HG03439 (cell line): ENCODE data around the gene SULT1A2.
"Not testable (repeated sequence)": the region's sequence is repeated elsewhere in the genome, so short reads cannot be mapped to it uniquely, and the experiment has no call there.

Source experiments
- ATAC-seq: cut with Tn5 transposase; IDR thresholded peaks from one replicate; pipeline ENCODE4 v1.9.1; 2021; ENCODE audit warnings: mild to moderate bottlenecking, moderate library complexity; ENCODE audit not compliant: unreplicated experiment

Gene SULT1A2

DNA sequence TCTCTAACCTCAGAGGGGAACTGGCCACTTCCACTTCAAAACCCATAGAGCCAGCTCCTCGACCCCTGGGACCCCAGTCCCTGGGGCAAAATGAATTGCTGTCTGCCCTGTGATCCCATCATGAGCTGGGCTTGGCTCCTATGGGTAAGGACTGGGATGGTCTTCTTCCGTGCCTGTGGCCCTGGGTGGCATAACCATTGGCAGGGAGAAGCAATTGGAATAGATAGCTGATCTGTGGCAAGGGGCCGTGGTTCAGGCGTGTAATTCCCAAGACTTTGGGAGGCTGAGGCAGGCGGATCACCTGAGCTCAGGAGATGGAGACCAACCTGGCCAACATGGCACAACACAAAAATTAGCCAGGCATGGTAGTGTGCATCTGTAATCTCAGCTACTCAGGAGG lies 4.3 kb downstream of the SULT1A2 start:
- ATAC-seq, result no peak

DNA sequence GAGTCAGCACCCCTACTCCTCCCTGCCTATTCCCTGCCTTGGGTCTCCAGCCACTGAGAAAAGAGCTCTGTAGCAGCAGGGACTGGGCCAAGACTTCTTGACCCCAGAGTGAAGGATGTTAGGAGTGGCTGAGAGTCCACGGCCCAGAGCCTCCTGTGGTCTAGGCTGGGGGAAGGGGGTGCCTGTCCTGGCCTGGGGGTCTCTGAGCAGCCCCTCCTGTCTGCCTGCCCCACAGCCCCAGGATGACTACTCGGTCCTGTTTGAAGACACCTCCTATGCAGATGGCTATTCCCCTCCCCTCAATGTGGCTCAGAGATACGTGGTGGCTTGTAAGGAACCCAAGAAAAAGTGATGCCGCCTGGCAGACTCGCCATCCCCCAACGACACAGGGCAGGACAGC lies 5.5 kb downstream of the SULT1A2 start:
- no peak for ATAC-seq

DNA sequence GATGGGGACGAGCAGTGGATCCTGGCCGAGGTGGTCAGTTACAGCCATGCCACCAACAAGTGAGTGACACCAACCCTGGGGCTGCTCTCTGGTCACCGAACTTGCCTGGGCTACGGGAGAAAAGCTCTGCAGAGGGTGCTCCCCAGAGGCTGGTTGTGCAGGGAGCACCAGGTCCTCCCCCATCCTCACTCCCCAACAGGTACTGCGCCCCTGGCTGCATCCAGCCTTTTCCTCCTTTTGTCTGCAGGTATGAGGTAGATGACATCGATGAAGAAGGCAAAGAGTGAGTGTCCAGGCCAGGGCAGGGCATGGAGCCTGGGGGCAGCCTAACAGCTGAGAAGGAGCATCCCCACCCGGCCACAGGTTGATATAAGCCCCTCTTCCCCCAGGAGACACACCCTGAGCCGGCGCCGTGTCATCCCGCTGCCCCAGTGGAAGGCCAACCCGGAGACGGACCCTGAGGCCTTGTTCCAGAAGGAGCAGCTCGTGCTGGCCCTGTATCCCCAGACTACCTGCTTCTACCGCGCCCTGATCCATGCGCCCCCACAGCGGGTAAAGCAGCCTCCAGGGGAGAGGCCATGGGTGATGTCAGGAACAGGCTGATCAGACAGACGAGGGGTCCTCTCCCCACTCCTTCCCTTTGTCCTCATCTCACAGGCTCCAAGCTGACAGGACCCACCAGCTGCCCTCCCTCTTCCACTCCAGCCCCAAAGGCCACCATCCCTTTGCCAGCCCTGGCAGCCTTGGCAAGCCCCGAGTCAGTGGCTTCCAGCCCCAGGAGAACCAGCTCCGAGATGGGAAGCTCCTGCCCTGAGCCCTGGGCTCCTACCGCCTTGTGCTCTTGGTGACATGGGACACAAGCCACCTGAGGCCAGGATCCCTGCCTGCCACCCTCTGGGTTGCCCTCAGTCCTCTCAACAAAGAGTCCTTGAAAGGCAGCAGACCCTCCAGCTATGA lies 6.2 kb downstream of the SULT1A2 start:
- no peak for ATAC-seq

DNA sequence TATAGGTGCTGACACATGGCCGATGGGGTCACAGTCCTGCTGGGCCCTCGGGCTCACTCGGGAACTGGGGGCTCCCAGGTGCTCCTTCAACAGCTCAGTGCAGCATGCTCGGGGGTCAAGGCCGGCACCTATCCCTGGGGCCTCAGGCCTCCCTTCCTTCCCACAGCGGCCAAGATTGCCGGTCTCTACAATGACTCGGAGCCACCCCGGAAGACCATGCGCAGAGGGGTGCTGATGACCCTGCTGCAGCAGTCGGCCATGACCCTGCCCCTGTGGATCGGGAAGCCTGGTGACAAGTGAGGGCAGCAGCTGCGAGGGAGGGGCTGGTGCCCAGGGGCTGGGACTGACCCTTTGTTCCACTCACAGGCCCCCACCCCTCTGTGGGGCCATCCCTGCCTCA lies 6.9 kb downstream of the SULT1A2 start:
- ATAC-seq, result no peak

DNA sequence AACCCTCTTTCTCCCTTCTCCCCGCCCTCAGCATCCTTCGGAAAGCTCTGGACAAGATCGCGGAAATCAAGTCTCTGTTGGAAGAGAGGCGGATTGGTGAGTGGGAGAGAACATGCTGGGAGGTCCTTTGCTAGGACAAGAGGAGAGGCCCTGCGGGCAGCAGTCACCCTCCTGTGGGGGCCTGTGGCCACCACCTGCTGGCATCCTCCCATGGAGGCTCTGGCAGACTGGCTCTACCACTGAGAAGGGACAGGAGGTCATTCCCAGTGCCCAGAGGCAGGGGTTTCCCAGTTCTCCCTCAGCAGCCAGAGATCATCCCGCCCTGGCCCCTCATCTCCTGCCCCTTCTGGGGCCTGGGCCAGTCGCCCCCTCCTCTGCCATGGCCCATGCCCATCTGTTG lies 7.8 kb downstream of the SULT1A2 start:
- no peak for ATAC-seq

DNA sequence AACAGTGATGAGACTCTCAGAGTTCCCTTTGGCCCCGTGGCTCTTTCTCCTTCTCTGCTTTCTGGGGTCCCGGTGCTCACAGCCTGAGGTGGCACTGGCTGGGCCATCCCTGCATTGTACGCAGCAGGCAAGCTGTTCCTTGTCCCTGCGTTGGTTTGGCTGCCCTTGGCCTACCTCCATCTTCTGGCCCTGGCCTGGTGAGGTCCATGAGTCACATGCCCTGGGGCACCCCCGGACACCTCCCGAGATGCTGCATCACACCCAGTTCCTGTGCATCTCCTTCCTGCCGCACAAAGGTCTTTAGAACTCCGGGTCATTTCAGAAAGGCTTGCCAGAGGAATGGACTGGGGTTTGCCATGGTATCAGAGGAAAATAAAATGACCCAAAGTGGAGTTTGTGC lies 9.5 kb downstream of the SULT1A2 start:
- ATAC-seq, result no peak

DNA sequence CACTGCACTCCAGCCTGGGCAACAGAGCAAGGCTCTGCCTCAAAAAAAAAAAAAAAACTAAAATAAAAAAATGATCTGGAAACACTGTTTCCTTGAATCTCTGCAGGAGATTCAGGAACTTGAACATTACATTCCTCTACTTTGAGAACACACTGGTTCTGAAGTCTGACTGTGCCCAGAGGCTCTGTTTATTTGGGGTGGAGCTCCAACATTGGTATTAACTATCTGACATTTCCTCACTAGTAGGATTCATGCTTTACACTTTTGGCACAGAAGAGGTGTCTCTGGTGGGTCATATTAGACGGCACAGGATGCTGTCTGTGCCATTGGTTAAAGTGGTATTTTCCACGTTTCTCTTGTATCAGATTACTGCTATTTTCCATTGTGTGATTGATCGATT lies 10.4 kb downstream of the SULT1A2 start:
- no peak for ATAC-seq

DNA sequence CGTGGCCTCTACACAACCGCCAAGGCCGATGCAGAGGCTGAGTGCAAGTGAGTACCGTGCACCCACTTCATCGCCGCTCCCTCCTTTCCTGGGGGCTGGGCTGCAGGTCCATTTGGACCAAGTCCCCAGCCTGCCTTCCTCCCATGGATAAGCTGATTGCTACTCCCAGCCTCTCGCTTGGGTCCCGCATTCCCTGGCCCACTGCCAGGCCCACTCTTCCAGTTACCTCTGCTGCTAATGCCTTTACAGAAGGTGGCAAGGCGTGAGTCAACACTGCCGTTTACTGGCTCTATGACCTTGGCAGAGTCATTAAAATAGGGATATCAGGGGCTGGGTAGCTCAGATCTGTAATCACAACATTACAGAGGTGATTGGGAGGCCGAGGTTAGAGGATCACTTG lies 11.2 kb downstream of the SULT1A2 start:
- ATAC-seq, result no peak

DNA sequence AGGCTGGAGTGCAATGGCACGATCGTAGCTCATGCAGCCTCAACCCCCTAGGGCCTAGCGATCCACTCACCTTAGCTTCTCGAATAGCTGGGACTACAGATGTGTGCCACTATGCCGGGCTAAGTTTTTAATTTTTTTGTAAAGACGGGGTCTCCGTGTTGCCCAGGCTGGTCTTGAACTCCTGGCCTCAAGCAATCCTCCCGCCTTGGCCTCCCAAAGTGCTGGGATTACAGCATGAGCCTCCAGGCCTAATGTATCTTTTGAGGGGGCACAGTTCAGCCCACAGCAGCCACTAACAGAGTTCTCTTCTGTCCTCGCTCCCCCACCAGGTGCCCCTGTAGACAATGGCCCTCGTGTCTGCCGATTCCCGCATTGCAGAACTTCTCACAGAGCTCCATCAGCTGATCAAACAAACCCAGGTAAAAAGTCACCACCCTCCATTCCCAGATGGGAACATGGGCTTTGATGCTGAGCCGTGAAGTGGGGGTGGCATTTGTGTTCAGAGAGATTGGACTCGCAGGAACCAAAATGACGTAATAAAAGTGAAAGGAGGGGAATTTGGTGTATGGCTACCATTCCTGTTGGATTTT lies 16.0 kb downstream of the SULT1A2 start:
- no peak for ATAC-seq

DNA sequence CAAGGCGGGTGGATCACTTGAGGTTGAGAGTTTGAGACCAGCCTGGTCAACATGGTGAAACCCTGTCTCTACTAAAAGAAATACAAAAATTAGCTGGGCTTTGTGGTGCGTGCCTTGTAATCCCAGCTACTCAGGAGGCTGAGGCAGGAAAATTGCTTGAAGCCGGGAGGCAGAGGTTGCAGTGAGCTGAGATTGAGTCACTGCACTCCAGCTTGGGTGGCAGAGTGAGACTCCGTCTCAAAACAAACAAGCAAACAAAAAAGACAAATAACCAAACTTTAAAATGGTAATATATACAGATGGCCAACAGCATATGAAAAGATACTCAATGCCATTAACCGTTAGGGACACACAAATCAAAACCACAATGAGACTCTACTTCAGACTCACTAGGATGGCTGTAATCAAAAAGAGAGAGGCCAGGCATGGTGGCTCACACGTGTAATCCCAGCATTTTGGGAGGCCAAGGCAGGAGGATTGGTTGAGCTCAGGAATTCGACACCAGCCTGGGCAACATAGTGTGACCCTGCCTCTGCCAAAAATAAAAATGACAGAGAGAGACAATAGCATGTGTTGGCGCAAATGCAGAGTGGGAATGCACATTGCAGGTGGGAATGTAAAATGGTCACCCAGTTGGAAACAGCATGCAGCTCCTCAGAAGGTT lies 21.3 kb downstream of the SULT1A2 start:
- ATAC-seq, result no peak

DNA sequence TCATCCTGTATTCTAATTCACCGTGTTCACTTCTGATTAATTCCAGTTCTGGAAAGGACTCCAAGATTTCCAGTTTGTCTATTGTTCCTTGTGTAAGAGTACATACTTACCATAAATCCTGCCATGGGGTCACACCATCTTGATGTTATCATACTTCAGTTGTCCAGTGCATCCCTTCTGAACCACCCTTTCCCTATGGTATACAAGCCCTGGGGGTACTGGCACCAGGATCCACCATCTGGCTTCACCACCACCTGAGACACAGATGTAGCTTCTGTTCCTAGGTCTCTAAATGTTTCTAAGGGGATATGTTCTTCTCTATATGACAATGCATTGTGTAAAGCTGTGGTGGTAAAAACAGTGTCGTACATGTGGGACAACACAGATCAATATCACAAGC lies 21.9 kb downstream of the SULT1A2 start:
- no peak for ATAC-seq

DNA sequence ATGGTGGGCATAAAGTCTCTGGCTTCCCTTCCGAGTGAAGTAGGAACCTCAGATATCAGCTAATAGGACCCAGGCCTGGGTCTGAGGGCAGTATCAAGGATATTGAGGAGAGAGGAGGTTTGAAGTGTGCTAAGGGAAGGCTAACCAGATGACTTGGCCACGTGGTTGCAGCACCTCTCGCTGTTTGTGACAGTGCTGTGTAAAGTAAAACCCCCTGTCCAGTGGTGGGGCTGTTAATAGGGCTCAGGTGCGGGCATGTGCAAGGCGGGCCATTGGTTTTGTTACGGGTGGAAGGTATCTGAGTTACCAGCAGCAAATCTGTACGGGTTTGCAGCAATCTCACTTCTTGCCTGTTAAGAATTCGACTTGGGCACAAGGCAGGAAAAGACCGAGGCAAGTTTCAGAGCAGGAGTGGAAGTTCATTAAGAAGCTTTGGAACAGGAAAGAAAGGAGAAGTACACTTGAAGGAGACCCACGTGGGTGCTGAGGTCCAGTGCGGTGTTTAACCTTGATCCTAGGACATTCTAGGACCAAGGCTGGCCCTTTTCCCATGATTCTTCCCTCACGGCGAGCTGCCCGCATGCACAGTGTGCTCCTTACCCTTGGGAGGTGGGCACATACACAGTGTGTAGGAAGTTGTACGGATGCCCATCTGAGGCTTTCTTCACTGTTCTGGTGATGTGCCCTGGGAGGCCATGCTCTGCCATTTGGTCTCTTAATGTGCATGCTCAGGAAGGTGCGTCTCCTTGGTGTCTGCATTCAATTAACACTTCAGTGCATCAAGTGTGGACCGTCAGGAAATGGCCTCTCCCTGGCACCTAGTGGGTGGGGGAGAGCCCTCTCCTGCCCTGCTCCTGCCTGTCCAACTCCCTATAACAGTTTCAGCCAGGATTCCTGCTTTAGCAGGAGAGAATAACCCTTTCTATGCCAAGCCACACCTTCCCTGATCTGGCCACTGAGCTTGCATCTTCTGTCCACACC lies 22.8 kb downstream of the SULT1A2 start:
- no peak for ATAC-seq

DNA sequence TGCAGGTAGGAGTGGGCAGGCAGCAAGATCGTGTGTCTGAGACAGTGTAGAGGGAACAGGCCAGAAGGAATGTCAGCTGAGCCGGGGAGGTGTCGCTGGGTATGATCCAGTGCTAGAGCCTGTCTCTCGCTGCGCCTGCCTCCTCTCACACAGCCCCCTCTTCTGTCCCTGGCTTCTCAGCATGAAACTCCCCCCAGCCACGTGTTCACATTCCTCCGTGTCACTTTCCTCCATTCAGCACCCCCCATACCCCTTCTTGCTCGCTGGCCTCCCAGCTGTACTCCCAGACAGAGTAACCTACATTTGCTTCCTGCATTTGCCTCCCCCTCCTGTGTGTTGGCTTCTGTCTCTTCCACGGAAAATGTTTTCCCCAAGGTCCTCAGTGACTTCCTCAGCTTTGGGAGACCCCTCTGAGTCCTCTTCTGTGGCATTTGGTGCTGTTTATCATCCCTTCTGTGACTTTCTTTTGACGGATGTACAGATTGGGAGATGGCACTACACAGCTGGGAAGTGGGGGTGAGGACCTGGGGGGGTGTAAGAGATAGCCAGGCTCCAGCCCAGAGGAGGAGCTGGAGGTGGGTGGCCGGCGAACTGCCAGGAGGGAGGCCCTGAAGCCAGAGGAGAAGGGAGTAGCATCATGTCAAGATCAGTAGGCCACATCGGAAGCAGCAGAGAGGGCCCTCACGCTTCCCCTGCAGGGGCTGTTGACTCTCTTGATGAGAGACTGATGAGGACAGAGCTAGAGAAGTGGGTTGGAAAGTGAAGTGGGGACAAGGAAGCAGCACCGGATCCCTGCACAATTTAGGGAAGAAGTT lies 23.9 kb downstream of the SULT1A2 start:
- no peak for ATAC-seq

DNA sequence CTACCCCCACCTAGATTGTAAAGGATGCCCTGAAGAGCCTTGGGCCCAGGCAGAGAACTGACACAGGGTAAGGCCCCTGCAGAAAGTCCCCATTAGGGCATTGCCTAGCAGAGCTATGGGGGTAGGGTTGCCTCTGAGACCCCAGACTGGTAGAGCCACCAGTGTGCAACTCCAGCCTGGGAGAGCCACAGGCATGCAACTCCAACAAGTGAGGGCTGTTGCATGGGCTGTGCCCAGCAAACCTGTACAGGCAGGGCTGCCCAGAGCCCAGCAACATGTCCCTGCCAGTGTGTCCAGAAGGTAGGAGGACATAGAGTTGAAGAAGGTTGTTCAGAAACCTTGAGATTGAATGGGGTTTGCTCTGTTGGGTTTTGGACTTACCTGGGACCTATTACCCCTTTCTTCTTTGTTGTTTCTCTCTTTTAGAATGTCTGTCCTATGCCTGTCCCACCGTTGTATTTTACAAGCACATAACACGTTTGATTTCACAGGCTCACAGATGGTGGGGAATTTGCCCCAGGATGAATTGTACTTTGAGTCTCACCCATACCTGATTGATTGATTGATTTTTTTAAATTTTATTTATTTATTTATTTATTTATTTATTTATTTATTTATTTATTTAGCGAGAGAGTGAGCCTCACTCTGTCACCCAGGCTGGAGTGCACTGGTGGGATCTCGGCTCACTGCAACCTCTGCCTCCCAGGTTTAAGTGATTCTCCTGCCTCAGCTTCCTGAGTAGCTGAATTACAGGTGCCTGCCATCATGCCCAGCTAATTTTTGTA lies 26.7 kb downstream of the SULT1A2 start:
- ATAC-seq, result no peak

DNA sequence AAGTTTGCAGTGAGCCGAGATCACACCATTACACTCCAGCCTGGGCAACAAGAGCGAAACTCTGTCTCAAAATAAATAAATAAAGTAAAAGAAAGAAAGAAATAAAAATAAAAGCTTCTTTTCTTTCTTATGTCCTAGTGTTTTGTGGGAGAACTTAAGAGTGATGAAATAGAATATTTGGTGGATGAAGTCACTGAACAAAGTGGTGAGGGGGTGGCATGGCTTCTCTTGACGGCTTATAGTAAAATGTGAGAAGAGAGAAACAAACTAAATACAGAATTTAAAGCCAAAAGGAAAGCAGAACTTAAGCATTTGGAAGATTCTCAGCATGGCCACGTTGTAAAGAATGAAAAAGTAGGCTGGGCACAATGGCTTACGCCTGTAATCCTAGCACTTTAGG lies 27.8 kb downstream of the SULT1A2 start:
- no peak for ATAC-seq

DNA sequence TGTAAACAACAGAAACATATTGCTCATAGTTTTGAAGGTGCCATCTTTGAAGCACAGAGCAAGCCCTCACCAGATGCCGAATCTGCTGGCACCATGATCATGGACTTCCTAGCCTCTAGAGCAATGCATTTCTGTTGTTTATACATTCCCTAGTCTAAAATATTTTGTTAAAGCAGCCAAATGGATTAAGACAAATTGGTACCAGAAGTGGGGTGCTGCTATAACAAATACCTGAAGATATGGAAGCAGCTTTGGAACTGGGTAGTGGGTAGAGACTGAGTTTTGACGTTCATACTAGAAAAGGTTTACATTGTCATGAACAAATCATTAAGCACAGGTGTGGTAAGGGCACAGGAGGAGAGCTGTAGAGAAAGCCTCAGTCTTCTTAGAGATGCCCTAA lies 29.6 kb downstream of the SULT1A2 start:
- no peak for ATAC-seq

DNA sequence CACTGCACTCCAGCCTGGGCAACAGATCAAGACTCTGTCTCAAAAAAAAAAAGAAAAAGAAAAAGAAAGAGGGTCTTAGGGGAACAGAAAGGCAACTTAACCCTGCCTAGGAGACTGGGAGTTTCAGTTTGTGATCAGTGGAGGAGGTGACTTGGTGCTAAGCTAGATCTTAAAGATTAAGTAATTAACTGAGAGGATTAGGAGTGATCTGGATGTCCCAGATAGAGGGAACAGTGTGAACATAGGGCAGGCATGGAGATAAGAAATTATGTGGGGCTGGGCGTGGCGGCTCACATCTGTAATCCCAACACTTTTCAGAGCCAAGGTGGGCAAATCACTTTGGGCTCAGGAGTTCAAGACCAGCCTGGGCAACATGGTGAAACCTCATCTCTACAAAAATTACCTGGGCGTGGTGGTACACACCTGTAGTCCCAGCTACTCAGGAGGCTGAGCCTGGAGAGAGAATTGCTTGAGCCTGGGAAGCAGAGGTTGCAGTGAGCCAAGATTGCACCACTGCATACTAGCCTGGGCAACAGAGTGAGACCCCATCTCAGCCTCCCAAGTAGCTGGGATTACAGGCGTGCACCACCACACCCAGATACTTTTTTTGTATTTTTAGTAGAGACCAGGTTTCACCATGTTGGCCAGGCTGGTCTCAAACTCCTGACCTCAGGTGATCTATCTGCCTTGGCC lies 30.5 kb downstream of the SULT1A2 start:
- not testable (repeated sequence) for ATAC-seq

DNA sequence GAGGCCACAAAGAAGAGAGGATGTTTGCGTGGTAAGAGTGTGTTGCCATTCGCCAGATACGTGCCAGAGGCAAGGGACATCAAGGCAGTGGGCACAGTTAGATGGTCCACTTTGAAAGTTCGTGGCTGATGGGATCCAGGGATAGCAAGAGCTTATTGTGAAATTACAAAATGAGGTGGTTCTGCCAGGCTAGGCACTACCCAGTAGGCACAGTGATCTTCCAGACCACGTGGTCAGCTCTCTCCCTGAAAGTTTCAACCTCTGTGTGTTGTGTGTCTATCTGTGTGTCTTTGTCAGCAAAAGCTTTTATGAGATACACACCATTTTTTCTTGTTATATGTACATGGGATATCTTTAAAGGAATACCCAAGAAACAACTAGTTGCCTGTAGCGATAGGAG lies 33.6 kb downstream of the SULT1A2 start:
- ATAC-seq, result no peak

DNA sequence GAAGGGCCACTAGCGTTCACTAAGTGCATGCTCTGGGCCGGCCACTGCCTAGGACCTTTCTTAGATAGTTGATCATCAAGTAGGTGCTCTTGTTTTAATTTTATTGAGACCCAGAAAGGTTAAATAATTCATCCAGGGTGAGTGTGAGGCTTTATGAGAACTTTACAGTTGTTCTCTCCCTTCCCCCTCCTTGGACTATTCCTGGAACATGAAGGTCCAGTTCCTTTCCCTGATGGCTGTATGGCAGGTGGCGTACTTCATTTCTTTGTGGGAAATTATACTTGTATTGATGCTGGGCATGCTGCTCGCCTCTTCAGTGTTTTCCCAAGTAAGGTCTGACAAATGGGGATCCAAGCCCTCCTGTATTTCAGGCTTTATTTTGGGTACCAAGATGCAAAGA lies 34.7 kb downstream of the SULT1A2 start:
- no peak for ATAC-seq
